IPS-11a (cell line): ENCODE data around the gene MINDY2.
"Not testable (repeated sequence)": the region's sequence is repeated elsewhere in the genome, so short reads cannot be mapped to it uniquely, and the experiment has no call there.

Experiments
- H3K4me3 ChIP-seq: one replicate; pipeline ENCODE4 v1.5.1; 2013; ENCODE audit warnings: low read depth, low read length, control low read depth

The MINDY2 gene

GRCh38 chr15:58877999-58878825 is 107.1 kb downstream of the MINDY2 start:
- H3K4me3 ChIP-seq: no peak overlapping the region

GRCh38 chr15:58880320-58880719 is 109.2 kb downstream of the MINDY2 start:
- H3K4me3 ChIP-seq: no peak overlapping the region

GRCh38 chr15:58882243-58882642 is 111.1 kb downstream of the MINDY2 start:
- H3K4me3 ChIP-seq: no peak overlapping the region

- H3K4me3 ChIP-seq: not testable (repeated sequence)
These were observed 112.8 kb downstream of the MINDY2 start for GRCh38 chr15:58883926-58884325.

- no peak overlapping the region for H3K4me3 ChIP-seq
These were observed 115.8 kb downstream of the MINDY2 start for GRCh38 chr15:58886921-58887320.

- H3K4me3 ChIP-seq: no peak overlapping the region
These were observed 118.3 kb downstream of the MINDY2 start for GRCh38 chr15:58889363-58889762.

GRCh38 chr15:58898150-58898680 is 127.1 kb downstream of the MINDY2 start:
- H3K4me3 ChIP-seq: no peak overlapping the region

- no peak overlapping the region for H3K4me3 ChIP-seq
These were observed 129.5 kb downstream of the MINDY2 start for GRCh38 chr15:58900631-58901030.

GRCh38 chr15:58908550-58909309 is 137.6 kb downstream of the MINDY2 start:
- H3K4me3 ChIP-seq: no peak overlapping the region

GRCh38 chr15:58909616-58910015 is 138.5 kb downstream of the MINDY2 start:
- H3K4me3 ChIP-seq: no peak overlapping the region

GRCh38 chr15:58910456-58910855 is 139.4 kb downstream of the MINDY2 start:
- H3K4me3 ChIP-seq: no peak overlapping the region
